Measurements from ENCODE around the gene KIF25. TPM values are rescaled to one million over a fixed set of nuclear protein-coding genes. Genes with fewer than 3 reads are reported as not detected.
A peak's percentile ranks its signal among the peaks of the same experiment; 100 is the strongest.

KIF25 gene
- total RNA-seq, 2 experiments from 2014 or later, result not detected

DNA sequence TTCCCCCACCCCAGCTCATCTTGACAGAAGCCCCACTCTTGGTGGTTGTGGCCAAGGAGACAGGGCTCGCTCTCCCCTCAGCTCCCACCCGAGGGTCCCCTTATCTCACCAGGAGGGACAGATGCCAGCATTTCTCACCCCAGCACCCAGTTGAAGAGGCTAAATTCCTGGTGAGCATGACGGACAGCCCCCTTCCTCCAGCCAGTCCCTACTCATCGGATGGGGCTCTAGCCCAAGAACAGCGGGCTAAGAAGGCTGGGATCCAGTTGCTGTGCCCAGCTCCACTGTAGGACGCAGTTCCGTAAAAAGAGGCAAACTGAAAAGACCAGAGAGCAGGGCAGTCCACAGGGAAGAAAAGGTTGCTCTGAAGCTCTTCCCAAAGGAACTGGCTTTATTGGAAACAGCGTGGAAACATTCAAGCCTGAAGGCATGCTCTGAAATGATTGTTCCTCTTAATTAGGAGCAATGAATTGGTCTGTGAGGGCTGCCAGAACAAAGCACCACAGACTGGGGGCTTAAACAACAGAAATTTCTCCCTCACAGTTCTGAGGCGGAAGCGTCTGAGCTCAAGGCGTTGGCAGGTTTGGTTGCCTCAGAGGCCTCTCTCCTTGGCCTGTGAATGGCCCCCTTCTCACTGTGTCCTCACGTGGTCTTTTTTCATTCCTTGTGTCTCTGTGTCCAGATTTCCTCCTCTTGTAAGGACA lies 17.9 kb upstream of the KIF25 start:
- CTCF ChIA-PET, result no interaction called here
- no peak overlapping the region for H3K4me3 Mint-ChIP-seq
- no peaks in the 10 kb centered on the region for H3K9me3 Mint-ChIP-seq (ENCODE audit: low read depth)
- no peak for ATAC-seq
- H3K27ac Mint-ChIP-seq, result no peak overlapping the region
- H3K27me3 Mint-ChIP-seq, result peaks cover 2% of the 10 kb centered on the region
- no peaks in the 10 kb centered on the region for H3K36me3 Mint-ChIP-seq
- no peak for DNase-seq
- no peaks in the 10 kb centered on the region for H3K4me1 Mint-ChIP-seq

DNA sequence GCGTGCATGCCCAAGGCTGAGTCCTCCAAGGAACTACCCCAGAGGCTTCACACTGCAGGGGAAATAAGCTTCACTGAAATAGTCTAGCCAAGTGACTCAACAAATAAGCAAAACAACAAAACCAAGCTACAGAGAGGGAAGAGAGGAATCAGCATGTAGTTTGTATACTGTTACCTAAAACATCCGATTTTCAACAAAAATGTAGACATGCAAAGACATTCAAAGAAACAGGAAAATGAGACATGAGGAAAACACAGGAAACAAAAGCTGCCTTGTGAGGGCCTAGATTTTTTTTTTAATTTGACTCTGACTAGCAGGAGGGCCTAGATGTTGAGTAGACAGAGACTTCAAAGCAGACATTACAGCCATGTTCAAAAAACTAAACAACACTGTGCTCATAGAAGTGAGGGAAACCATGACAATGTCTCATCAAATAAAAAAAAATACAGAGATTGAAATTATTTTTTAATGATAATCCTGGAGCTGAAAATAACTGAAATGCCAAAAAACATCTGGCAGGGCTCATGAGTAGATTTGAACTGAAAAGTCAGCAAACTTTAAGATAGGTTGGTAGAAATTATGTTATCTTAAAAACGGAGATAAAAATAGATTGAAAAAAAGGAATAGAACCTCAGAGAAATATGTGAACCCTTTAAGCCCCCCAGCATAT lies 16.4 kb upstream of the KIF25 start:
- Mint-ChIP-seq H3K4me3 (no peak overlapping the region), H3K36me3 (no peaks in the 10 kb centered on the region), H3K27ac (no peak overlapping the region), H3K9me3 (ENCODE audit: low read depth) (no peaks in the 10 kb centered on the region), H3K27me3 (peaks cover 2% of the 10 kb centered on the region), H3K4me1 (no peaks in the 10 kb centered on the region)
- CTCF ChIA-PET, result no interaction called here
- DNase-seq (no peak), ATAC-seq (no peak)

DNA sequence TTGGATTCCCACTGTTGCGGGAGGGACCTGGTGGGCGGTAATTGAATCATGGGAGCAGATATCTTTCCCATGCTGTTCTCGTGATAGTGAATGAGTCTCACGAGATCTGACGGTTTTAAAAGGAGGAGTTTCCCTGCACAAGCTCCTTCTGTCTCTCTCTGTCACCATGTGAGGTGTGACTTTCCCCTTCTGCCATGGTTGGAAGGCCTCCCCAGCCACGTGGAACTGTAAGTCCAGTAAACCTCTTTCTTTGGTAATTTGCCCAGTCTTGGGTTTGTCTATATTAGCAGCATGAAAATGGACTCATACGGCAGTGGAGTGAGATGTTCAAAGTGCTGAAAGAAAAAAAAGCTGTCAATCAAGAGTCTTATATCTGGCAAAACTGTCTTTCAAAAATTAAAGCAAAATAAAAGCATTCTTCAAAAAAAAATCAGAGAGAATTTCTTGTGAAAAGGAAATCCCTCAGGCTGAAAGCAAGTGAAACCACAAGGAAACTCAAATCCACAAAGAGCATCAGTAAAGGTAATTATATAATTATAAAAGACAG lies 15.5 kb upstream of the KIF25 start:
- CTCF ChIA-PET, result no interaction called here
- Mint-ChIP-seq H3K27ac (no peak overlapping the region), H3K36me3 (no peaks in the 10 kb centered on the region), H3K4me3 (no peak overlapping the region), H3K4me1 (no peaks in the 10 kb centered on the region), H3K9me3 (ENCODE audit: low read depth) (no peaks in the 10 kb centered on the region), H3K27me3 (peaks cover 2% of the 10 kb centered on the region)
- DNase-seq (no peak), ATAC-seq (no peak)

DNA sequence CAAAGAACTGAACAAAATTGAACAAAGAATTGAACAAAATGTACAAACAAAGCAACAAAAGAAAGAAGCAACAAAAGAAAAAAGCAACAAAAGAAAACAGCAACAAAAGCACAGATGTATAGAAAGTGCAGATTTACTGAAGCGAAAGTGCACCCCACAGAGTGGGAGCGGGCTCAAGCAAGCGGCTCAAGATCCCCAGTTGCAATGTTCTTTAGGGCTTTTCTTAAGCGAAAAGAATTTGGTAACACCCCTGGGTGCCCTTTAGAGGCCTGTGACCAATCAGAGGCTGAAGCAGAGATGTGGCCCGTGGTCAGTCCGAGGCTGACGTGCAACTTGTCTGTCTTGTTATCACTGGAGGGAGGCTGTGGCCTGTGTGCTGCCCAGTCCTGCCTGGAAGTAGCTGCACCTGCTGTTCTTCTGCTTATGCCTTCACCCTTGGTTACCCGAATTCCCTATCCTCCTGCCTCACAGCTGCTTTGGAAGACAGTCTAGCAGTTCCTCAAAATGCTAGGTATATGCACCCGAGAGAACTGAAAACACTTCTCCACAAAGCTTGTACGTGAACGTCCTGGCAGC lies 13.2 kb upstream of the KIF25 start:
- Mint-ChIP-seq H3K36me3 (no peaks in the 10 kb centered on the region), H3K4me3 (no peak overlapping the region), H3K27me3 (peaks cover 2% of the 10 kb centered on the region), H3K9me3 (ENCODE audit: low read depth) (no peaks in the 10 kb centered on the region), H3K27ac (no peak overlapping the region), H3K4me1 (no peaks in the 10 kb centered on the region)
- DNase-seq (no peak), ATAC-seq (no peak)
- CTCF ChIA-PET, result no interaction called here

DNA sequence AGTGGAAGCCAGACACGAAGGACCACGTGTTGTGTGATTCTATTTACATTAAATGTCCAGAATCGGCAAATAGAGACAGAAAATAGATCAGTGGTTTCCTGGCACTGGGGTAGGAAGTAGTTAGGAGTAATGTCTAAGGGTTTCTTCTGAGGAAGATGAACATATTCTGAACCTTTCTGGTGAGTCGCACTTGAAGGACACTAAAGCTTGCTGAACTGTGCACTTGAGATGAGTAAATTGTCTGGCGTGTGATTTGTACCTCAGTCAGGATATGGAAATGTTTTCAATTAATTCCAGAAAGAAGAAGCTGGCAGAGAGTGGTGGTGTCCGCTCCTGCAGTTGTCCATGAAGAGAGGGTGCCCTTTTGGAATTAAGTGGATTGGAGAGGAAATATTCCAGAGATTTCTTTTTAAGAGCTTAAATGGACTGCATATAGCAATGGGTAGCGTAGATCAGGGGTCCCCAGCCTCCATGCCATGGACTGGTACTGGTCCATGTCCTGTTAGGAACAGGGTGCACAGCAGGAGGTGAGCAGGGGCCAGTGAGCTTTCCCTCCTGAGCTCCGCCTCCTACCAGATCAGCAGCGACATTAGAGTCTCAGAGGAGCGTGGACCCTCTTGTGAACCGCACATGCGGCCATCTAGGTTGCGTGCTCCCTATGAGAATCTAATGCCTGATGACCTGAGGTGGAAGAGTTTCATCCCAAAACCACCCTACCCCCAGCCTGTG lies 12.4 kb upstream of the KIF25 start:
- Mint-ChIP-seq H3K4me3 (no peak overlapping the region), H3K9me3 (ENCODE audit: low read depth) (no peaks in the 10 kb centered on the region), H3K27me3 (peaks cover 2% of the 10 kb centered on the region), H3K36me3 (no peaks in the 10 kb centered on the region), H3K27ac (no peak overlapping the region), H3K4me1 (no peaks in the 10 kb centered on the region)
- CTCF ChIA-PET, result no interaction called here
- no peak for DNase-seq
- no peak for ATAC-seq

DNA sequence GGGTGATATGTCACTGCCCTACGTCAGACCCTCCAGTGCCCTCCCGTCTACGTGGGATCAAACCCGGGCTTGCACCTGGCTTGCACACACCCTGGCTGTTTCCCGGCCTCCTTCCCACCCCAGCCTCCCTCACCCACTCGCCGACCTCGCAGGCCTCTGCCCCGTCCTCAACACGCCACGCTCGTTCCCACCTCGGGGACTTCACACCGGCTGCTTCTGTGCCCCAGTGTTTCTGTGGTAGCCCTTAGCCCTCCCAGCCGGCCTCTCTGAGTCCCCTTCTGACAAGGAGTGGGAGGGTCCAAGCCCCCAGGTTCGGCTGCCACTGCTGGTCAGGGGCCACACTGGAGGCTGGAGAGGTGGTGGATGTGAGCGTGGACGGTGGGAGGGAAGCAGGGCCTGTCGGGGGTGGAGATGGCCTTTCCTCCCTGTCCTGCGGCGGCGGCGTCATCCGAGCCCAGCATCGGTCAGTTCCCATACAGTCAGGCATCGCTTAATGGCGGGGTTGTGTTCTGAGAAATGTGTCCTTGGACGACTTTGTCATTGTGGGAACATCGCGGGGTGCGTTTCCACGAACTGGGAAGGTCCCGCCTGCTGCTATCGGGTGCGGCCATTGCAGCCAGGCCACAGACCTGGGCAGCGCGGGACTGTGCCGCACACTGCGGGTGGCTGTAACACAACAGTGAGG lies 11.4 kb upstream of the KIF25 start:
- DNase-seq (no peak), ATAC-seq (no peak)
- Mint-ChIP-seq H3K27ac (no peak overlapping the region), H3K4me1 (no peaks in the 10 kb centered on the region), H3K27me3 (peaks cover 2% of the 10 kb centered on the region), H3K9me3 (ENCODE audit: low read depth) (no peaks in the 10 kb centered on the region), H3K36me3 (no peaks in the 10 kb centered on the region), H3K4me3 (no peak overlapping the region)
- CTCF ChIA-PET, result no interaction called here

DNA sequence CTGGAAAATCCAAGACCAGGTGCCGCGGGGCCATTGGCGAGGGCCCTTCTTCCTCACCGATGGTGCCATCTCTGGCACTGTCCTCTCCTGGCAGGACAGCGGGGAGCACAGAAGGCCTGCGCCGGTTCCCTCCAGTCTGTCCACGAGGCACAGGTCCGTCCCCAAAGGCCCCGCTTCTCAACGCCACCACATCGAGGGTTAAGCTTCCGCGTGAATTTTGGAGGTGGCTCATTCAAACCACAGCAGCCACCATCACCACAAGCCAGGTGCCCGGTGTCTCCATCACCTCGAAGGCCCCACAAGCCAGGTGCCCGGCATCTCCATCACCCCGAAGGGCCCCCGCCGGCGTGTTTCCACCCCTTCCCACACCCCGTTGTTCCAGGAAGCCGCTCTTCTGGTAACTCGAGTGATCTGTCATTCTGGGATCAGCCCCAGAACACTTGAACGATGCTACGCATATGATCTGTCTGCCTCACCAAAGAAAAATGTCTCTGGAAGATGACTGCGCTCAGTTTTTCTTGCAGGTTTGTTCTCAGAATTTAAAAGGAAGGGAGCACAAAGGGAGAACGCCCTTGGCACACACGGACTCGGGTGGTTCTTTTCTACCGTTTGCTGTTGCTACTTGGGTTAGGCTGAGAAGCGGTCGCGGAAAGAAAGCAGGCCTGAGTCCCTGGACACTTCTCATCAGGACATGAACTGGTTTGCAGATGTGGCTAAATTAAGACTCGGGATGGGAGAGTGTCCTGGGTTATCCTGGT lies 9.9 kb upstream of the KIF25 start:
- Mint-ChIP-seq H3K4me1 (no peaks in the 10 kb centered on the region), H3K27ac (no peak overlapping the region), H3K36me3 (no peaks in the 10 kb centered on the region), H3K9me3 (ENCODE audit: low read depth) (no peaks in the 10 kb centered on the region), H3K27me3 (peaks cover 2% of the 10 kb centered on the region), H3K4me3 (no peak overlapping the region)
- no peak for DNase-seq
- ATAC-seq, result no peak
- CTCF ChIA-PET, result no interaction called here

DNA sequence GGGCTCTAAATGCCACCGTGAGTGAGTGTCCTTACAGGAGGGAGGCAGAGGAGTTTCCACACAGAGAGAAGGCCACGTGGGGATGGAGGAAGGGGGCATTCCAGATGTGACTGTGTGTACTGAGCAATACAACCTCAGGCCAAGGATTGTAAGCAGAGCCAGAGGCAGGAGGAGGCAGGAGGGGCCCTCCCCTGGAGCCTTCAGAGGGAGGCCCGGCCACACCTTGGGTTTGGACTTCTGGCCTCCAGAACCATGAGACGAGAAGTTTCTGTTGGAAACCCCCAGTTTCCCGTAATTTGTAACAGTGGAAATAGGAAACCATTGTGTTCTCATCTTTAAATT lies 9.3 kb upstream of the KIF25 start:
- no peak for ATAC-seq
- no peaks in the 10 kb centered on the region for H3K9me3 Mint-ChIP-seq (ENCODE audit: low read depth)
- no peaks in the 10 kb centered on the region for H3K36me3 Mint-ChIP-seq
- H3K4me3 Mint-ChIP-seq, result no peak overlapping the region
- DNase-seq, result peak; percentile 11
- H3K27ac Mint-ChIP-seq, result no peak overlapping the region
- CTCF ChIA-PET, result no interaction called here
- no peaks in the 10 kb centered on the region for H3K4me1 Mint-ChIP-seq
- peaks cover 2% of the 10 kb centered on the region for H3K27me3 Mint-ChIP-seq

DNA sequence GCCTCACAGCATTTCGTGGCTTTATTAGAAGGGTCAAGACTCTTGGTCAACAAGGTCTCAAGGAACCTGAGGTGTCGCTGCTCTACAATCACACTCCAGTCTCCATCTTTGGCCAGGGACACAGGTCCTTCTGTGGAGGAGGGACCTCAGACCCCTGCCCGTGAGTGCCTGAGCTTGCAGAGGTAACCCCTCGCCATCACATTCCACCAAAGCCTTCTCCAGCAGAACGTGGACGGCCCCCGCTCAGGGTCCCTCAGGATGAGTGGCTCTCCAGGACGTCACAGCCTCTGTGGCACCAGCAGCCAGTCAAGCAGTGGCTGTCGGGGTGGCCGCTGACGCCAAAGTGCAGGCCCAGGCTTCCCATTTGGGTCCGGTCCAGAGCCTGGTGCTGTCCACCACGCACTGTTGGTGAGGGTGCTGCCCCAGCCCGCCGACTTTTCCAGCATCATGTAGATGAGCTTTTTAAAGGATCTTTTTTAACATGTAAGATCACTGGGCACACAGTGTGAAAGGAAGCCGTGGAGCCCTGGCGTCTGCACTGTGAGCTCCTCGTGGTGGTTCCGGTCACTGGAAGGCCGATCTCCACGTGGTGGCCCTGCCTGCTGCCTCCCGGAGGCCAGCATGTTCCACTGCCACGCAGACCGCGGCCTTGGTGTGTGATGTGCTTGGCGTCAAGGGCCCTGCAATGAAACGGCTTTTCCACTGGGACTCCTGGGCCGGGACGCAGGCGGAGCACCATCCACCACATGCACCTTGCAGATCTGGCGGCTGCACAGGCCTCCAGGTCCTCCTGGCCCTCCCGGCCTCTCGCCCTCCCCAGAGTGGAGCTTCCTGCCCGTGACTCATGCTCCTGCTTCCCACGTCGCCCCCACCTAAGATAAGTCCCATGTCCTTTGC lies 8.3 kb upstream of the KIF25 start:
- peak; percentile 25 for DNase-seq
- CTCF ChIA-PET, result no interaction called here
- no peaks in the 10 kb centered on the region for H3K27me3 Mint-ChIP-seq
- no peak overlapping the region for H3K27ac Mint-ChIP-seq
- H3K36me3 Mint-ChIP-seq, result no peaks in the 10 kb centered on the region
- H3K9me3 Mint-ChIP-seq (ENCODE audit: low read depth), result no peaks in the 10 kb centered on the region
- no peak for ATAC-seq
- H3K4me3 Mint-ChIP-seq, result no peak overlapping the region
- no peaks in the 10 kb centered on the region for H3K4me1 Mint-ChIP-seq

DNA sequence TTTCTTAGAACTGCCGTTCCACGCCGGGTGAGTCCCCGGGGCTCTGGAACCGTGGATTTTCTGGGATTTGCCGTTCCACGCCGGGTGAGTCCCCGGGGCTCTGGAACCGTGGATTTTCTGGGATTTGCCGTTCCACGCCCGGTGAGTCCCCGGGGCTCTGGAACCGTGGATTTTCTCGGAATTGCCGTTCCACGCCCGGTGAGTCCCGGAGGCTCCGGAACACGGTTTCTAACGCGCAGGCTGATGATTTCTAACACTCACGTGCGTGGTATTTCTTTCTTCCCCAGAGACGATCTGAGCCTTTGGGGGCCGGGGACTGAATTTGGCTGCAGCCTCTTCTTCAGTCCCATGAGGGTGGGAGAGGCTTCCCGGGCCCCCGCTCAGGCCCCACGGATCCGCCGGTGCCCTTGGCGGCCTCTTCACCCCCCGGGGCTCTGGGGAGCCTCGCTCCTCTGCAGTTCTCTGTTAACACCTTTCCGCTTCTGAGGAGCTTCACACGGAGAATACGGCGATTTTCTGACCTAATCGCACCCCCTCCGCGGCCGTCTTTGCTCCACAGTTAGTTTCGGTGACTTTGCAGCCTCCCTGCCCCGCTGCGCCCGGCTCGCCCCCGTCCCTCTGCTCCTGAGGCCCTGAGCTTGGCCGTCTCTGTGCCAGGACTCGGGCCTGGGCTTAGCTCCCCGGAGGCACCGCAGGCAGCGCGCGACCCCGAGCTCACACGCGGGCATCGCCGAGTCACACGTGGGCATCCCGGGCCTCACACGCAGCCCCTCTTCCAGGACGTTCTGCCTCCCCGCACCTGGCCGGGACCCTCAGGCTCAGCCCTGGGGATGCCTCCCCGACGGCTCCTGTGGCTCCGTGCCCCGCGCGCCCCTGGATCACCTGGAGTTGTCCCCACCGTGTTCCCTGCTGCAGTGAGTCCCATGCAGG lies 7.2 kb upstream of the KIF25 start:
- no peaks in the 10 kb centered on the region for H3K36me3 Mint-ChIP-seq

DNA sequence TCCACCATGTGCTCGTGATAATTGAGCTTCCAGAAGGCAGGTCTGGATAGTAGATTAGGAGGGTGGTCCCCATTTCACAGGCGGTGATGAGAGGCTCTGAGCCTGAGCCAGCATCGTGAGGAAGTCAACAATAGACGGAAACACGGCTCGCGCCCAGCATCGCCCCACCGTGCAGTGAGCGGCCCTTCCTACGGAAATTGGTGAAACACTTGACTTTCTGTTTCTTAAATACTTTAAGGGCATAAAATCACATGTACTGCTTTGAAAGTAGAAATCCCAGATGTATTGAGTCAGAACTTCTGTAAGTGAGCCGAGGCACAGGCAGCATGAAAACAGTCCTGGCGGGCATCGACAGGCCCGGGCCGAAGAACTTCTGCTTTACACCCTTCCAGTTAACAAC lies 4.3 kb upstream of the KIF25 start:
- Mint-ChIP-seq H3K27ac (no peak overlapping the region), H3K4me3 (no peak overlapping the region), H3K27me3 (no peaks in the 10 kb centered on the region), H3K9me3 (ENCODE audit: low read depth) (no peaks in the 10 kb centered on the region), H3K36me3 (no peaks in the 10 kb centered on the region), H3K4me1 (no peaks in the 10 kb centered on the region)
- CTCF ChIA-PET, result no interaction called here
- peak; percentile 23 for DNase-seq
- no peak for ATAC-seq

More for the DNA sequence above, 7.2 kb upstream of the KIF25 start:
- no peak overlapping the region for H3K4me3 Mint-ChIP-seq
- CTCF ChIA-PET, result no interaction called here
- H3K9me3 Mint-ChIP-seq (ENCODE audit: low read depth), result no peaks in the 10 kb centered on the region
- ATAC-seq, result no peak
- no peak for DNase-seq
- no peak overlapping the region for H3K27ac Mint-ChIP-seq
- no peaks in the 10 kb centered on the region for H3K27me3 Mint-ChIP-seq
- H3K4me1 Mint-ChIP-seq, result no peaks in the 10 kb centered on the region

All from activated CD8-positive, alpha-beta memory T cell treated with anti-CD3 and anti-CD28 coated beads, Interleukin-2, amount 10 ng/mL, durations not matched to agents 7 days and 5 days (primary cell).